ENCODE results near the gene DUSP14.

DNA sequence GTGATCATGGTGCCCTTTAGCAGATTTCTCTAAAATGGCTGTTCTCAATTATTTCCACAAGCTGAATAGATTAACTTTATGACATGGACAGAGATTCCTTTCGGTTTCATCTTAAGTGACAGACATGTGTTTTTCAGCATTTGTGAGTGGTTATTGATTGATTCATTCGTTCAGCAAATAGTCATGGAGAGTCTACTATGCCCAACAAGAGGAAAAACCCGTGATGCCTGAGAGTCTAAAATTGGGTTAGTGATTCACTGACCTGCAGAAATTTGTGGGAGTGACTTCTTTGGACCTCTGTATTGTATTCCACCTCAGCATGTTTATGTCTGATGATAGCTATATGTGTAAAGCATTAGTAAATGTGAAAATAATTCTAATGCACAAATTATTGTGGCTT lies 28.0 kb upstream of the DUSP14 start:
- no peak for TF ChIP-seq POLR2A (IDR thresholded peaks at IDR 0.05)
- TF ChIP-seq, protein P1, sequence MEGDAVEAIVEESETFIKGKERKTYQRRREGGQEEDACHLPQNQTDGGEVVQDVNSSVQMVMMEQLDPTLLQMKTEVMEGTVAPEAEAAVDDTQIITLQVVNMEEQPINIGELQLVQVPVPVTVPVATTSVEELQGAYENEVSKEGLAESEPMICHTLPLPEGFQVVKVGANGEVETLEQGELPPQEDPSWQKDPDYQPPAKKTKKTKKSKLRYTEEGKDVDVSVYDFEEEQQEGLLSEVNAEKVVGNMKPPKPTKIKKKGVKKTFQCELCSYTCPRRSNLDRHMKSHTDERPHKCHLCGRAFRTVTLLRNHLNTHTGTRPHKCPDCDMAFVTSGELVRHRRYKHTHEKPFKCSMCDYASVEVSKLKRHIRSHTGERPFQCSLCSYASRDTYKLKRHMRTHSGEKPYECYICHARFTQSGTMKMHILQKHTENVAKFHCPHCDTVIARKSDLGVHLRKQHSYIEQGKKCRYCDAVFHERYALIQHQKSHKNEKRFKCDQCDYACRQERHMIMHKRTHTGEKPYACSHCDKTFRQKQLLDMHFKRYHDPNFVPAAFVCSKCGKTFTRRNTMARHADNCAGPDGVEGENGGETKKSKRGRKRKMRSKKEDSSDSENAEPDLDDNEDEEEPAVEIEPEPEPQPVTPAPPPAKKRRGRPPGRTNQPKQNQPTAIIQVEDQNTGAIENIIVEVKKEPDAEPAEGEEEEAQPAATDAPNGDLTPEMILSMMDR (IDR thresholded peaks at IDR 0.05): no peak
- TF ChIP-seq POLR2AphosphoS5 (IDR thresholded peaks at IDR 0.05): no peak
- TF ChIP-seq EP300 (IDR thresholded peaks at IDR 0.05): no peak

Measured in upper lobe of left lung (tissue), 4 donors.